Nucleus accumbens (tissue), 56 donors: ENCODE data around the gene HCRTR2.
"Not testable (repeated sequence)": the region's sequence is repeated elsewhere in the genome, so short reads cannot be mapped to it uniquely, and the experiment has no call there.

Experiments used
- DNase-seq, 56 donors: peaks; one replicate each; lab custom pipeline; 2025; lab: John Stamatoyannopoulos, UW

The HCRTR2 gene

GRCh38 chr6:55174211-55175026 is at the start of gene HCRTR2:
TSS of gene HCRTR2 (plus strand) at chr6:55174515. CDS start at chr6:55174588, 73 bp downstream.
- DNase-seq = peak in 3 of 56 donors; percentile 8 to 25 (median 15)

DNA sequence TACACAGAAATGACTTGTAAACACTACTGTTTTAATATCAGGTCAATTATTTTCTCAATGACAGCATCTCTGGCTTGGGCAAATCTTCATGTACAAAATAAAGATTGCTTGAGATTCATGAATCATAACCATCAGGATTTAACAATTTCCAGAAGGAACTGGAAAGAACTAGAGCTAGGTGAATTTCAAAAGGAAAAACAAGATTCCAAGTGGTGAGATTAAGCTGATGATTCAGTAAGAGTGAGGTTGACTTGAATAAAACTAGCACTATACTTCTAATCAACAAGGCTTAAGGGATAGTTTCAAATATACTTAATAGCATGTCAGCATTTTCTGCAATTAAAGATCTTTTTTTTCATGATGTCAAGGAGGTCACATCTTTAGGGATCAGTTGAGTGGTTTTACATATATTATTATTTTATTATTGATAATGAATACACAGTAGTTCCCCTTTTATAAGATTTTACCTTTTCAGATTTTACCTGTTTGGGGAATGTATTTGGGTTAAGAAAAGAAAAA is 43.5 kb upstream of the HCRTR2 start:
- DNase-seq = no peak

DNA sequence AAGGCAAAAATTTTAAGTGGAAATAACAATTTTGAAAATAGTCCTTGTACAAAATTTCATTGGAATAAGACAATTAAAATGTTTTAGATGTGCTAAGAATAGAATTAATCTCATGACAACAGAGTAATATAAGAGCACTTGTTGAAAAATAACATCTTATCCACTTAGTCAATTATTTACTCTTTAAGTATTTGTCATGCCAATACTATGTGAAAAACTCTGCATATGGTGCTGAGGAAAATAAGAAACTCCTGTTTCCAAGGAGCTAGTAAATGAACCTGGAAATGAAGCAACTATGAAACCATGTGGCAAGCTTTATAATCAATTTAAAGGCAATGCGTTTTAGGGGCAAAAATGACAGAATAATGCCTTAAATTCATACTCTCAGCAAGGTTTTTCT is 42.7 kb upstream of the HCRTR2 start:
- no peak for DNase-seq

DNA sequence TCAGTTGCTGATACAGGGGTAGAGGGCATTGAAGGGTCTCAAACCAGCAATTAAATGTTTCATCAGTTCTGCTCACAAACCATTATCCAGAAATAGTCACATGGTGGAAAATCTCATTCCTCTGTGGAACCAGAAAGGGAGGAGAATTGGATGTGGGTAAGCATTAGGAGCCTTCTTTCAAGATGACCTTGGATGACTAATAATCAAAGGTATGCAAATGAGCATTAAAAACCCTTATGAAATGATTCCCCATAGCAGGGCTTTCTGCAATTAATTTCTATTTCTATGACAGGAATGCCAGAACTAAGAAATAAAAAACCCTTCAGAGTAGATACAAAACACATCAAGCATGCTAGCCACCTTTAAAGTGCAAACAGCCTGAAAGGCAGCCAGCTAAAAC is 37.4 kb upstream of the HCRTR2 start:
- DNase-seq = no peak

DNA sequence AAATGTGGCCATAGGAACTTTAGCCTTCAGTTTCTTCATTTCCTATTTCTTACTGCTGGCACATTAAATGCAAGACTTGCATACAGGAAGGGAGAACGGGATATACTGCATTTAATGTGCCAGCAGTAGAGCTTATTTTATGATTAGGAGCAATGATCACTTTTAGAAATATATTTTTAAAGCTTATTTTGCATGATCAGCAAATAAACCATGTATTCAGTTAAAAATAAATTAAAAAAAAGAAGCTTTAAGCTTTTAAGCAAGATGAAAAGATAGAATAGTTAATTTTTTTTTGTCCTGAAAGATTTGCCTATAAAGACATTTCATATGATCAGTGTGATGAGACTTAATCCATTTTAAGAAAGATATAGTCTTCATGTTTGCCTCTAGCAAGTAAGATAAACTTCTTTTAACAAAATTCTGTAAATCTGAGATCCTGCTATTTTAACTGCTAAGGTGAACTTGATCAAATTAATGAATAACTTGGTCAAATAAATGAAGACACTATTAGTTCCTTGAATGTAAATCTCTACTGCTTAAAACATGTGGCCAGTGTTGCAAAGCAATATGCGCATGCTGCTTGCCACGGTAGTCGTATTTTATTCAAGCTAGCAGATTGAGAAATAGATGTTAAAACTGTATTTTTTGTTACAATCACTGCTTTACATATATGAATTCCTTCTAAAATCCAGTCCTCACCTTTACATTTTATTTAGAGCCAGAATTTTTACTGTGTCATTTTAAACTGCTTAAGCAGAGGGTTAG is 36.2 kb upstream of the HCRTR2 start:
- DNase-seq = no peak

GRCh38 chr6:55141611-55142010 is 32.7 kb upstream of the HCRTR2 start:
- DNase-seq = no peak

DNA sequence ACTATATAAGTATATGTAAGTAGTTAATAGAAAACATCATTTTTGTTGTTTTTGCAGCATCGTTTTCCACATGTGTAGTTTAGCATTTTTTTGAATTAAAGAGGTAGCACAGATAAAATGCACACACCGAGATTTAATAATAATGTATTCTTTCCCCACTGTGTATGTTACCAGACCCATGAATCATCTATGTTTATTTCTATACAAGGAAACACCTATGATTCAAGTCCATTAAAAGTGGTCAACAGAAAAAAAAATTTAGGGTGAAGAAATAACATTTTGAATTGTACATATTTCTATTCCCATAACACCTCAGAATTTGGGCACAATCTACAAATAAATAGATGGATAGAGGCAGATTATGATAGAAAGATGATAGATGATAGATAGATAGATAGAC is 31.7 kb upstream of the HCRTR2 start:
- DNase-seq = no peak

GRCh38 chr6:55153284-55153683 is 21.0 kb upstream of the HCRTR2 start:
- DNase-seq = no peak

DNA sequence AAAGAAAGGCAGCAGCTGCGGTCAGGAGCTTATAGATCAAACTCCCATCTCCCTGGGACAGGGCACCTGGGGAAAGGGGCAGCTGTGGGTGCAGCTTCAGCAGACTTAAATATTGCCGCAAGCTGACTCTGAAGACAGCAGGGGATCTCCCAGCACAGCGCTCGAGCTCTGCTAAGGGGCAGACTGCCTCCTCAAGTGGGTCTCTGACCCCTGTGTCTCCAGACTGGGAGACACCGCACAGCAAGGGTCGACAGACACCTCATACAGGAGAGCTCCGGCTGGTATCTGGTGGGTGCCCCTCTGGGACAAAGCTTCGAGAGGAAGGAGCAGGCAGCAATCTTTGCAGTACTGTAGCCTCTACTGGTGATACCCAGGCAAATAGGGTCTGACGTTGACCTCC is 15.5 kb upstream of the HCRTR2 start:
- not testable (repeated sequence) for DNase-seq

- DNase-seq = no peak
Measured at GRCh38 chr6:55167860-55168259, 6.5 kb upstream of the HCRTR2 start.

DNA sequence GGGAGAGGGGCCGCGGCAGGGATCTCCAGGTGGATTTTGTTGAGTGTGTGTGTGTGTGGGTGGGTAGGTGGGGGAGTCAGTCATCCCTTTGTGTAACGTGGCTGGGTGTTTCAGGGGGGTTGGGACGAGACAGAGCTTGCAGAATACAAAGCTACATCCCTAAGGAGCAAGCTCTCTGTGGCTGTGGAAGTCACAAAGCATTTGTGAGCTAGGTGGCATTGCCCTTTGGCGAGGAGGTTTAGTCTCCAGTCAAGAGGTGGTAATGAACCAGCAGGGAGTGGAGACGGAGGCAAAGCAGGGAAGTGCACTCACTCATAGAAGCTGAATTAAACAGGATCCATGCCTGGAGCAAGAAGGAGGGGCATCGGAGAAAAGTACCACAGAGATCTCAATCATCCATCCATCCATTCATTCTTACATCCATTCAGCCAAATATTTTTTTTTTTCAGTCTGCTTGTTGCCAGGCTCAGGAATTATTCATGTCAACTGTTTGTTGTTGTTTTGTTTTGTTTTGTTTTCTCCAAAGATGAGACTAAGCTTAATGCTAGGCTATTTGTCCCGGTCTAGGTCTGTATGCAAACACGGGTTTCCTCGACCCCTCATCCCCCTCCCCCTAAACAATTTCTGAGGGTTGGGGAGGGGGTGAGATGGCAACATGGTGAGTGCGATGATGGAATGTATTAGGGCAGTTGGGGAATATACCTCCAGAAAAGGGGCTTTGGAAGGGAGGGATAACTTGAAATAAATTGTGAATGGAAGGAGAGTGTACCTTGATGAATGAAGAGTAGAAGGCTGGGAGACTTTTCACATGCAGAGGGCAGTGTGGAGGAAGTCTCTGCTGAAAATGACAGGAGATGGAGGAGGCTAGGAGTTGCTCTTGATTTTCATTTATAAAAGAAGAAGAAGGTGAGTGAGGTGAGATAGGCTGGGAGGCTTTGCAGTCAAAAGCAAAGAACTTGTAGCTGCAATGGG is 1.0 kb downstream of the HCRTR2 start:
- peak in 16 of 56 donors; percentile 4 to 37 (median 22) for DNase-seq

DNA sequence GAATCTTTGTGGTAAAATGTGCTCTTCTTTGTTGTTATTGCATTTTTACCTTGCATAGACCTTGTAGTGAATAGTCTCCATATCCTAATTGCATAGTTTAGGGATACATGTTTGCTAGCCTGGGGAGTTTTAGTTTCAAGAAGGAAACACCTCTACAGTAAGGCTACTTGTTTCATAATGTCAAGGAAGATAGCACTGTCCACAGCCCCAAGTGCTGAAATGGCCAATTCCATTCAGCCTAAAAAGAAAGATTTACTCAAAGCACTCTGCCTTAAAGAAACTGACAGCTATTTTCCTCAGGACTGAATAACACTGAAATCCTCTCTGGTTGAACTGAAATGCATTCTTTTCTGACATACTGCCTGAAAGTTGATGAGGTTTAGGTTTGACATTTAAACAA is 2.6 kb downstream of the HCRTR2 start:
- no peak for DNase-seq

DNA sequence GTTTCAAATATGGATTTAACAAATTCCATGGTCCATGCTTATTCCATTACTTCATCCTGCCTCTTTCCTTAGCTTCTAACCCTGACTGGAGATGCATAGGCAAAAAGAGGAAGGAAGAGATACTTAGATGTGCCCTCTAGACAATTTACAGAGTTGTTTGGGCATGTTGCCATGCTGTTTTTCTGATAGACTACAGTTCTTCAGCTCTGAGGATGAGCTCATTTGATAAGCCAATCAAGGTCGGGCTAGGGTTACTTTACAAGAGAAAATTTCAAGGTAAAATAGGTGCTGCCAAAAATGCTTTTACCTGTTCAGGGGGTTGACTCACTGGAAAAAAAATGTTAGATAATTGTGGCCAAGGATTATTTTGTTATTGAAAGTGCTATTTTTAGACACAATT is 5.9 kb downstream of the HCRTR2 start:
- no peak for DNase-seq

DNA sequence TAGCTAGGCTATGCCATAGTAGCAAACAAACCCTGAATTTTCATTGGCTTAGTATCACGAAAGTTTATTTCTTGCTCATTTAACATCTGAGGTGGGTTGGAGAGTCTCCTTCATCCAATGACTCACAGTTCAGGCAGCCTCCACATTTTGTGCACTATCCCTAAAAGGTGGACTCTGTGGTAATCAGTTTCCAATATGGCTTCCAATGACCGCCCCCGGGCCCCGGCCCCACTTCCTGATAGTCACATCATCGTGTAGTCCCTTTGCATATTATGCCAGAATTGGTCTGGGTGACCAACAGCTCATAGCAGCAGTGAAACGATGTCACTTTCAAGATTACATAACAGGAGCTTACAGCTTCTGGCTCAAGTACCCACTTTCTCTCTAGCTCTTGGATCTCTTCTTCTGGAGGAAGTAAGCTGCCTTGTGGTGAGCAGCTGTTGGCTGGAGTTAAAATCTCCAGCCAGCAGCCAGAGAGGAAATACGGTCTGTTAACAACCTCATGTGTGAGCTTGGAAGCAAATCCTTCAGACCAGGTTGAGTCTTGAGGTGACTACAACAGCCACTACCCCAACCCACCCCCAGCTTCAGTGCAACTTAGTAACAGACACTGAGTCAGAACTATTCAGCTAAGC is 7.8 kb downstream of the HCRTR2 start:
- no peak for DNase-seq

- no peak for DNase-seq
Measured at GRCh38 chr6:55184782-55185530, 10.6 kb downstream of the HCRTR2 start.

DNA sequence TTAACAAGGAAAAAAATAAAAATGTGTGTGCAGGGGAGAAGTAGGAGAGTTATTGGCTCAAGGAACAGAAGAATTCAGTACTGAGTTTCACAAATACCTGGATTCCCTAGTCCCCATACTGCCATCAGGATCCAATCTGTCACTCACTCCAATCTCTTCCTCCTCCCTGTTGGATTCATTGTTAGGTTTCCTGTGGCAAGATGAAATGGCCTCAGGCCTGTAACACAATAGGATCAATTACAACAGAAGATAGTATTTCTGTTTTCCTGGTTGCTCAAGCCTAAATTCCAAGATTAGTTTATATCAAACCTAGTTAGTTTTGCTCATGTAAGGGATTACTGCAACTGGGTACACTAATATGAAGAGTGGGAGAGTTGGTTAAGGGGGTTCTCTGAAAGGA is 24.4 kb downstream of the HCRTR2 start:
- no peak for DNase-seq

DNA sequence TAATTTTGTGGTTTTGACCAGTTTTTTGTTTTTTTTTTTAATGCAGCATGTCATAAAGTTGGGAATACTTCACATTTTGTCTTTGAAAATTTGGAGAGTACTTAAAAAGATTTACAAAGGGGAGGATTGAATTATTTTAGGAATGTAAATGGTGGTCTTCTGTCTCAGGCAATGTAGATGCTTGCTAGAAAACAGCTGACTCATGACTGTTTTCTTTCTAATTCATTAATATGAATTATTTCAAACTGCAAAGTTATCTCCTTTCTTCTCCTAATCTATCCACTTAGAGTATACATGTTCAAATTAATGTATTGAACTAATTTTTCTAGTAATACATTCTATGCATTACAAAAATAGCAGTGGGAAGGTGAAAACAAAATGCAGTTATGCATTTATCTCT is 24.9 kb downstream of the HCRTR2 start:
- no peak for DNase-seq

DNA sequence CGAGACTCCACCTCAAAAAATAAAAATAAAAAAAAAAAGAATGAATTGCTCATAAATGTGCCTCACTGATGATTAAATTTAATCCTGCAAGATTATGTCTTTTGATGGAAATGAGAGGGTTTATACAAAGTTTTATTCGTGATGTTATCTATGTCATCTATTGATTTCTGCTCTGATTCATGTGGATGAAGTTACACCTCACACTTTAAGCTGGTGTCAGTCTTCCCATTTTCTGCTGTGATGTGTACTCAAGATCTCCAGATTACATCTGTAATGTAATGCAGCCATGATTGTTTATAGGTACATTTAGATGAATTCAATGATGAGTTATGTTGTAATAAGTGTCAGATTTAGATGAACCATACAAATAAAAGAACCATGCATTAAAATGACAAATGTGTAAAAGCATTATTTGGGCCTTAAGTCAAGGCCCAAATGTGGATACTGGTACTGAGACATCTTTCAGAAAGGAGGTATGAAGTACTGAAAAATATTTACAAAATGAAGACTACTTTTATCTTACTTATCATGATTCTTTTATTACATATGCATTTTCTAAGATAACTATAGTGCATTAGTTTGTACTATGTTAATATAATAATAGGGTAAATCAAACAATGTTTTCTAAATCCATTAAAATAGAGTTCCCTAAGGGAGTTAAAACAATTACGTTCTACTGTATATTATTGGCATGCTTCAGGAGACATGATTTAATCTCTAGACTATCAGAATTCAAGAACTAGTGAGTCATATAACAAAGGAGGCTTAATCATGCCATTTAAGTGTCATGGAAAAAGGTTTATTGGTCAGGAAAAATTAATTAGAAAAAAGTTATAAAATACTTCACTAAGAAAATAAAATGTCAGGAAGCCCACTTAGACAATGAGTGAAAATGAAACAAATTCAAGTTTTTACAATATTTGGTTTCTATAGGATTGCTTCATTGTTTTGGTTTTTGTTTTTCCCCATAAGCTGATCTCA is 34.5 kb downstream of the HCRTR2 start:
- DNase-seq = no peak
